CMK (cell line): ENCODE results near the gene LIF.
"Not testable (repeated sequence)": the region's sequence is repeated elsewhere in the genome, so short reads cannot be mapped to it uniquely, and the experiment has no call there.

ENCODE experiments used
- DNase-seq: peaks from one replicate; pipeline ENCODE4 v3.0.0-alpha.2; 2010; ENCODE audit warnings: low read depth

LIF gene

DNA sequence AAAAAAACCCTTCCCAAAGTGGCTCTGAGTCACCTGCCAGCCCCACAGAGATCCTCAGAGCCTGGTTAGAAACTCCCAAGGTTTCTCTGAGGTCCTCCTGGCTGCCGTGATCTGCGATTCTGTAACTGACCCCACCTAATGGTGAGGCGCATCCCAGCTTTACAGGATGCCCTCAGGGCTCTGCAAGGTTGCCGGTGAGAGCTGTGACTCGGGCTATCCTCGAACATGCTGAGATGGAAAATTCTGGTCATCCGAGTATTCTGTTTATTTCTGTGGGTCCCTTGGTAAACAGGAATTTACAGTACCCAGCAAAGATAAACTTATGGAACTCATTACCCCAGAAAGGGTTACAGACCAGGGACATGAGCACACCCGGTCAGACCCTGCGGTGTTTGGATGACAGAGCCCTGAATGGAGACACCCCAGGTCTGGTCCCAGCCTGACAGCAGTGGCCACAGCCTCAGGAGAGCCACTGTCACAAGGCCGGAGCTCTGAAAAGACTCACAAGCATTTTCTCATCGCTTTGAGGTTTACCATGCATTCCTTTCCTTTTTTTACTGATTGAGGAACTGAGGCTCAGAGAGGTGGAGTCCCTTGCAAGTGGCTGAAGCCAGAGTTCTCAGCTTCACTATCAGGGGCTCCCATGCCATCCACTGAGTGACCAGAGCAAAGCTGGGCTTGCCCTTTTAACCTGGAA is 22.2 kb downstream of the LIF start:
- no peak for DNase-seq

DNA sequence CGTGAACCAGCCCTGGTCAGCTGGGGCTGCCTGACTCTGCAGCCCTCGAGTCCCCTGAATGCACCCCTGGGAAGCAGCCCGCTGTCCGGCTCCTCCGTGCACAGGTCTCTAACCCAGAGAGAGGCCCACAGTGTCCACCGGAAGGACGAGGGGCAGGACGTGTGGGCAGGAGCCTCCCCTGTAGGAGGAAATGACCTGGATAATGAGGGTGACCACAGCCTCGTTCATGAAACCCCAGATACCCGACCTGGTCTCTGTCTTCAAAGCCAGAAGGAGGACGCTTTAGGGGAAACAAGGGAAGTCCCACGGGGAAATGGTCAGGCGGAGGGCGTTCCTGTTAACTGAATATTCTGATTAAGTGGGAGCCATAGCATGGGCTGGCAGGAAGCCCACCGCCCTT is 23.3 kb downstream of the LIF start:
- peak; percentile 93 for DNase-seq

DNA sequence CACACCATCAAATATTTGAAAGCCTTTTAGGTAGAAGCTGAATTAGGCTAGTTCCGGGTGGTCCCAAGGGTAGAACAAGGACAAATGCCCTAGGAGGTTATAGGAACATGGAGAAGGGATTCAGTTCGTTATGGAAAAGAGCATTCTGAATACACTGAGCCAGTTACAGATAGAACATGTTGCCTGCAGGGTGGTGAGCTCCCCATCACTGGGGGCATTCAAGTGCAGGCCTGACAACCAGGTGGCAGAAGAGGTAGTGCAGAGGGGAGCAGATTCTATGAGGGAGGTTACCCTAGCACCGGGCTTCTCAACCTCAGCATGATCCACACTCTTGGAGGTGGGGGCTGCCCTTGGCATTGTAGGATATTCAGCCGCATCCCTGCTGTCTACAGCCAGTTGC is 24.2 kb downstream of the LIF start:
- DNase-seq: no peak

DNA sequence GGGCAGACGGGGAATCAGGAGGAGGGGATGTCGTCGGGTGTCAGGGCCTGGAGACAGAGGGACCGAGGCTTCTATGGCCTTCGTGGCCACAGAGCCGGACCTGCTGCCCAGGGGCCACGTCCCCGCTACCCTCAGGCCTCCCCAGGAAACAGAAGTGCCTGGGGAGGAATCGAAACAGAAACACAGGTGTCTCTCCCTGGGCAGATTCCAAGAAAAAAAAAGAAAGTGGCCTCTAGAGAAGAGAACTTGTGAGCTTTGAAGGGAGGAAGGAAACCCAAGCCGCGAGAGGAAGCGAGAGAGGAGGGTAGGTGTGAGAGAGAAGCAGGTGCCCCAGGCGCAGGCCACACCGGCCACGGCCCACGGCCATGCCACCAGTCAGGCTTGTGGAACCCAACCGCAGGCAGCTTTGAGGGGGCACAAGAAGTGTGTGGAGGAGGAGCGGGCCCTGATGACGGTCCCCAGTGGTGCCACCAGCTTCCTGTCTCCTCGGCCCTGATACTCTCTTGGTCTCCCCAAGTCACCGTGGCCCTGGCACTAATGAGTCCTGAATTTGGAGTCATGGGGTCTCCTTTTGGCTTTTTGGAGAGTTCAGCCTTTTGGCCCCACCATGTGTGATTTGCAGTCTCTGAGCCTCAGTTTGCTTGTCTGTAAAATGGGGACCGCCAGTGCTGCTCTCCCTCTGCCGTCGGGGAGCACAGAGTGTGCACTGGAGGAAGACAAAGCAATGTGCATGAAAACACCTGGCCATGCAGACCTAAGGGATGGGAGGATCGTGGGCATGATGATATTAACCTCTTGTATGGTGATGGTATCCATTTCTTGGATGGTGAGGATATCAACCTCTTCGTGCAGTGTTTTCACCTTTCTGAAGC is 25.2 kb downstream of the LIF start:
- DNase-seq: no peak

DNA sequence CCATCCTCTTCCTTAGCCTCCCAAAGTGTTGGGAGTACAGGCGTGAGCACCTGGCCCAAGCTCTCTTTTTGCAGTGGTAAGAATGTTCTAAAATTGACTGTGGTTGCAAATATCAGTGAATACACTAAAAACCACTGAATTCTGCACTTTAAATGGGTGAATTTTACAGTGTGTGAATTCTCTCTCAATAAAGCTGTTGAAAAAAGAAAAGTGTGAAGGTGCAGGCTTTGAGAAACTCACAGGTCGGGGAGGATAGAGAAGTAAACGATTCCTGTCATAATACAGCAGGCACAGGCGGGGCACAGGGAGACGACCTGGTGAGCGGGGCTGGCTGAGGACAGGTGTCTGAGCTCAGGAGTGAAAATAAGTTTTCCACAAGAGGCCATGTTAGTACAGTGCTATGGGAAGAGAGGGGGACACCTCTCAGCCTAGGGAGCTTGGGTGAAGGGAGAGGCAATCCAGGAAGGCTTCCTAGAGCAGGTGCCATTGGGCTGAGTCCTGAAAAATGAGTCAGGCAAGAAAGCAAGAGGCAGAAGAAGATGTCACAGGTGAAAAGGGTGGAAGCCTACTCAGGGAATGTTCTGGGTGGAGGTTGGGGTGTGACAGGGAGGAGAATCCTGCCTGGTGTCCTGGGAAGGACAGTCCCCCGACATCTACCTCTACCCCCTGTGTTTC is 26.1 kb downstream of the LIF start:
- no peak for DNase-seq

DNA sequence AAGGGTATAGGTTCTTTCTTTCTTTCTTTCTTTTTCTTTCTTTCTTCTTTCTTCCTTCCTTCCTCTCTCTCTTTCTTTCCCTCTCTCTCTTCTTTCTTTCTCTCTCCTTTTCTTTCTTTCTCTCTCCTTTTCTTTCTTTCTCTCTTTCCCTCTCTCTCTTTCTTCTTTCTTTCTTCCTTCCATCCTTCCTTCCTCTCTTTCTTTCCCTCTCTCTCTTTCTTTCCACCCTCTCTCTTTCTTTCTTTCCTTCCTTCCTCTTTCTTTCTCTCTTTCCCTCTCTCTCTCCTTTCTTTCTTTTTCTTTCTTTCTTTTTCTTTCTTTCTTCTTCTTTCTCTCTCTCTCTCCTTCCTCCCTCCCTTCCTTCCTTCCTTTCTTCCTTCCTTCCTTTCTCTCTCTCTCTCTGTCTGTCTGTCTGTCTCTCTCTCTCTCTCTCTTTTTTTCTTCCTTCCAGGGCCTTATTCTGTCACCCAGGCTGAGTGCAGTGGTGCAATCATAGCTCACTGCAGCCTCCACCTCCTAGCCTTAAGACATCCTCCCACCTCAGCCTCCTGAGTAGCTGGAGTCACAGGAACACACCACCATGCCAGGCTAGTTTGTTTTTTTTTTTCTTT is 26.8 kb downstream of the LIF start:
- DNase-seq: no peak

DNA sequence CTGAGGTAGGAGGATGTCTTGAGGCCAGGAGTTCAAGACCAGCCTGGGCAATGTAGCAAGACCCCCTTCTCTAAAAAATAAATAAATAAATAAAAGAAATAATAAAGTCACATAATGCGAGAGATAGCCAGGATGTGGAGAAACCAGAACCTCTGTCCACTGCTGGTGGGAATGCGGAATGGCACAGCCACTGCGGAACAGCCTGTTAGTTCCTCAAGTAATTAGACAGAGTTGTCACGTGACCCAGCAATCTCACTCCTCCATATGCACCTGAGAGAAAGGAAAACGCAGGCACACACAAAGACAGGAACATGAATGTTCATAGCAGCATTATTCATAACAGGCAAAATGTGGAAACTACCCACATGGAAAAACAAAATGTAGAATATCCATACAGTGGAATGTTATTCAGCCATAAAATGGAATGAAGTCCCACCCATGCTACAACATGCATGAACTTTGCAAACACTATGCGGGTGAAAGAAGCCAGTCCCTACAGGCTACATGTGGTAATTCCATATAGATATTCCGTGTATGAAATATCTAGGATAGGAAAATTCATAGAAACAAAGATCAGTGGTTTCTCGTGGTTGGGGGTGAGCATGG is 27.4 kb downstream of the LIF start:
- no peak for DNase-seq

DNA sequence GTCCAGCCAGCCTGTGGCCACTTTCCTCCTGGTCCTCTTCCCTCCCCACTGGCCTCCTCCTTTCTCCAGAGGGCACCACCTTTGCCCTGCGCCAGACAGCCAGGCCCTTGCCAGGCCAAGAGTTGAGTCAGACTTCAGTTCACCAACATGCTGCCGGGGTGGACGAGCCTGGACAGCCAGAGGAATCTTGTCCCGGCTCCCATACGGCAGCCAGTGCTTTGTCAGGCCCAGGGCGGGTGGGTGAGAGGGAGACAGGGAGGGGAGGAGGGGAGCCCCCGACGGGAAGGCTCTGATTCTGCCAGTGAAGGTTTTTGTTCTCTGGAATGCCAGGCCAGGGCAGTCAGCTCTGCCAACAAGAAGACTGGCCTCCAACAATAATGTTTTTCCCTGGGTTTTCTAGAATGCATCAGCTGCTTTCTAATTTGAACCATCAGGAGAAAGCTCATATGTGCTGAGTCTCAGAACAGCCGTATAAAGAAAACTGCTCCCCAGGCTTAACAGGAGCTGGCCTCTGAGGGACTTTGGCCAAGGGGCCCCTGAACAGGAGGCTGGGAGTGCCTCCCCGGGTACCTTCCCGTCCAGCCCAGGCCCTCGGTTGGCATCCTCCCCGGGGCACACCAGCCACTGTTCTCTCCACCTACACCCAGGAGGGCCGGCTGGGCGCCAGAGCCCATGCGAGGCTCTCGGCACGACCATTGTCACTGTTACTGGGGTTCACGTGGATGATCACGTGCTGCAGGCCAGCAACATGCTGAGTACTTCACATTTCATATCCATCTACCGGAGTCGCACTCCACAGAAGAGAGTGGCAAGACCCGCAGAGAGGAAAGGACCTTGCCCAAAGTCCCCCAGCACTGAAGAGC is 28.6 kb downstream of the LIF start:
- no peak for DNase-seq

DNA sequence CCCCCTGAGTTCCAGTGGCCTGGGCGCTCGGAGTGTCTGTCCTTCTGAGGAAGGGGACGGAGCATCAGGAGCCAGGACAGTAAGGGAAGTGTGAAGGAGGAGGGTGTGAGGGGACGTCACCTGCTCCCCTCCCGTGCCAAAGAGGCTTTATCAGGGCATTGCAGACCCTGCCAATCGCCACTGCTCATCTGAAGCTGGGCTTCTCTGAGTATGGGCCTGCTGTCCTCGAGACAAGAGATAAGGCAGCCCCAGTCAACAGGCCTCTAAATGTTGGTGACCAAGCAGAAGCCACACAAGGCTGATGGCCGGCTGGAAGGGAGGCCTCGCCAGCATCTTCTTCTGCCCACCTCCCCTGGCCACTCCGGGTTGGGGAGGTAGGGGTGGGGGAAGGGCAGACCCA is 29.8 kb downstream of the LIF start:
- DNase-seq: peak; percentile 96

DNA sequence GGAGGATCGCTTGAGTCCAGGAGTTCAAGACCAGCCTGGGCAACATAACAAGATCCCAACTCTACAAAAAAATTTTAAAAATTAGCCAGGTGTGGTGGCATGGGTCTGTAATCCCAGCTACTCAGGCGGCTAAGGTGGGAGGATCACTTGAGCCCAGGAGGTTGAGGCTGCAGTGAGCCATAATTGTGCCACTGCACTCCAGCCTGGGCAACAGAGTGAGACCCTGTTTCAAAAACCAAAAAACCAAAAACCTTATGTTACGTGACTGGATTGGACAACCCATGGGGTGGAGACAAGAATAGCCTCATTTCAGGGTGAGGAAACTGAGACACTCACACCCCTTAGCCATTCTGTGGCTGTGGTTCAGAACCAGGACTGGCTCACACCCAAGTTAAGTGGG is 30.3 kb downstream of the LIF start:
- not testable (repeated sequence) for DNase-seq

DNA sequence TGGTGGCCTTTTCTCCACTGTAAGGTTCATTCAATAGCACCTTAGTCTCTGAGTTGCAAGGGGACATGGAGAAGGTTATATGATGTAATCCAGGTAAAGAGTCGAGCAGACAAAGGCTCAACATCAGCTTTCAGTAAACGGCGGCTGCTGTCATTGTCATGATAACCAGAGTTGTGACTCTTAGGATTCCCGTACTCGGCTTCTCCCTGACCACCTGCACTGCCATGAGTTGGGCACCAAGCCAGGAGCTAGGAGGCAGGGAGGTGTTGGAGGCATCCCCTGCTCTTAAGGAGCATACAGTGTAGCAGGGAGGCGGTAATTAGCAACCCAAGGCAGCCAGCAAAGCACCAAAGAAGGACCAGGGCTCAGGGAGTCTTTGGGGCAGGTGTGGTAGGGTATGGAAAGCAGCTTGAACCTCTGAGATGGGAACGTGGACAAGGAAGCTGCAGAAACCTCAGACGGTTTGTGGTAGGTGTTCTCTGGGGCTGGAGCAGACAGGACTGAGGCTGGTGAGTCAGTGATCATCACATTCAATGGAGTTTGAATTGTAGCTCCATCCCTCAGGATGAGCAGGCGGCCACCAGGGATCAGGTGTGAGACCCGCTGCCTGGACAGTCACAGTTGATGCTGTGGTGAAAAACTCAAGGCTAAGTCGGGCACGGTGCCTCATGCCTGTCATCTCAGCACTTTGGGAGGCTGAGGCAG is 31.7 kb downstream of the LIF start:
- no peak for DNase-seq

DNA sequence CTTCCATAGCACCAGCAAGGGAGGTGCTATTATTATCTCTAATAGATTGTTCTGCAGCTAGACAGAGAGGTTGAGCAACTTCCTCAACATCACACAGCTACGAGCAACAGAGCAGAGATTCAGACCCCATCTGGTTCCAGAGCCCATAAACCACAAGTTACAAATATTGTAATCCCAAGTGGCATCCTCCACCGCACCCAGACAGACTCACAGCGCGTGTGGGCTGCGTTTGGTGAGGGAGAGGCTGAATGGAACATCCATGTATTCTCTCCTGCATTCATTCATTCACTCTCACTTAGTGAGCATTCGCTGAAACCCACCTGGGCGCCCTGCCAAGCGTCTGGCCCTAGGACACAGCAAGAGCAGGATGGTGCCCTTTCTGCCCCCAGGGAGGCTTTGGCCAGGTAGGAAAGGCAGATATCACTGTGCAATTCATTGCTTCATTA is 33.5 kb downstream of the LIF start:
- no peak for DNase-seq

DNA sequence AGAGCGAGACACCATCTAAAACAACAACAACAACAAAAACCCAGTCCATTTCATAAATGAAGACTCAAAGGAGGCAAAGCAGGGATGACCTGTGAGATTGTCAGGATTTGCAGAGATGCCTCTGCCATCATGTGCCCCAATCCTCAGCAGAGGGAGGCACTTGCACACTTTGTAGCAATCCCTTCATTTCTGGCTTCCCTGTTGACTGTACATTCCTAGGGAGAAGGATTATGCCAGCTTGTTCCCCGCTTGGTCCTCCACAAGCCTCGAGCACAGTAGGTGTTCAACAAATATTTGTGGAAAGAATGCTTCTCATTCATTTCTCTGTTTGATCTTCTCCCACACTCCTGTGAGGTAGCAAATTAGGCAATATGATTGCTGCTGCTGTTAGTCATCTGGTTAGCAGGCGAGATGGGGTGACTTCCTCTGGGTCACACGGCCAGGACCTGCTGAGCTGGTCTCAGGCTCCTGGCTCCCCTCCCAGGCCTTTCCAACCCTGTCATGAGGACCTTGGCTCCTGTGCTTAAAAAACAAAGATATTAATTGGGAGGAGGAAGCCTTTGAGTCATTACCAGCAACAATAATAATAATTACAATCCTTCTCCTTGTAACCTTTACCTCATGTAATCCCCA is 34.1 kb downstream of the LIF start:
- DNase-seq: no peak

DNA sequence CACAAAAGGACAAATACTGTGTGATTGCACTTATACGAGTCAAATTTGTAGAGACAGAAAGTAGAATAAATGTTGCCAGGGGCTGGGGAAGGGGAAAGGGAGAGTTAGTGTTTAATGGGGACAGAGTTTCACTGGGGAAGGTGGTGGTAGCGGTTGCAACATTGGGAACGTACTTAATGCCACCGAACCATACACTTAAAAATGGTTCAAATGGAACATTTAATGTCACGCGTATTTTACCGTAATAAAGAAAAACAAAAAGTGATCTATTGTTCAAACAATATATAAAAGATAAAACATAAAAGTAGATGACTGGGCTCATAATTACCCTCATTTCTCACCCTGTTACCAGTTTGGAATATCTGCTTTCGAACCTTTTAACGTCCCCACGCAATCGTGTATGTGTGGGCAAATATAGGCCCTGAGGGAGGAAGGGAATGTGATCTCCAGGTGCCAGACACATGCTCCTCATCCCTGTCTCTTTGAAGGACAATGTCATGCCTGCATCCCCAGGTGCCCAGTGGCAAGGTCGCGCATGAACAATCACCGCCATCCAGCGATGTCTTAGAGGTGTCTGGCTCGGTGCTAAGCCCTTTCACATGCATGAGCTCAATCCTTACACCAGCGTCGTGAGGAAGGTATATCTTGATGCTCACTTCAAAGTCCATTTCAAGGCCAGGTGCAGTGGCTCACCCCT is 35.3 kb downstream of the LIF start:
- DNase-seq: no peak

DNA sequence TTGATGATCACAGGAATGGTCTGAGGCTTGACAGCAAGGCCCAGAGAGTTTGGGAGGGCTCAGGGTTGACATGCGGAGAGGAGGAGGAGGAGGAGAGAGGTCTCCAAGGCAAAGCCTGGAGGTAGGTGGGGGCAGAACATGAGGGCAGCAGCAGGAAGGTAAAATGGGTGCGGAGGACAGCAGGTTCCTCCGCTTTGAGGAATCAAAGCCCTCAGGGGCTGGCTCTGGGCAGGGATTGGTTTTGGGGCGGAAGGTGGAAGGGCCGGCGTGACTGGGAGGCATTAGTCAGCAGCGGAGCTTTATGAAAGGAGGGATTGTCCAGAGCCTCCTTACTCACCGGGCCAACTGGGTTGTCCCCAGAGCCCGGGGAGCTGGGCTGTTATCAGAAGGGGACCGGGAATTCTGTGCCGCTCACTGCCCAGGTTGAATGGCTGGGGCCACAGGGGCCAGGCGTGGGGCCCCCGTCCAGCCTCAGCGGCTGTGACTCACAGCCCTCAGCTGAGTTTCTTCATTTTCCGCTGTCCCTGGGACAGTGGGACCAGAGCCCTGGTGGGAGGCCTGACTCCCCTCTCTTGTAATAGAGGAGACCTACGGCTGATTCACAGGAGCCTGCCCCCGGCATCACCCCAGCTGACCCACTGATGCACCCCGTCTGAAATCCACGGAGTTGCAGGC is 36.2 kb downstream of the LIF start:
- DNase-seq: no peak

DNA sequence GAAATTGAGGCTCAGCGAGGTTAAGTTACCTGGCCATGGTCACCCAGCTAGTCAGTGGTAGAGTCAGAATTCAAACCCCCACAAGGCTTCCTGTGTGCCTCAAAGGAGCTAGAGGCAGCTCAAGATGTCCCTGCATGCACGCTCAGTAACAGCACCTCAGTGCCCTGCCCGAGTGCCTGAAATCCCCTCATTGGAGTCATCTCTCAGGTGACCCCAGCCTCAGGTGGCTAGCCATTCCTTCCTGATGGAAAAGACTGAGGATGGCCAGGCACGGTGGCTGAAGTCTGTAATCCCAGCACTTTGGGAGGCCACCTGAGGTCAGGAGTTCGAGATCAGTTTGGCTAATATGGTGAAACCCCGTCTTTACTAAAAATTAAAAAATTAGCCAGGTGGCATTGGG is 36.9 kb downstream of the LIF start:
- no peak for DNase-seq

DNA sequence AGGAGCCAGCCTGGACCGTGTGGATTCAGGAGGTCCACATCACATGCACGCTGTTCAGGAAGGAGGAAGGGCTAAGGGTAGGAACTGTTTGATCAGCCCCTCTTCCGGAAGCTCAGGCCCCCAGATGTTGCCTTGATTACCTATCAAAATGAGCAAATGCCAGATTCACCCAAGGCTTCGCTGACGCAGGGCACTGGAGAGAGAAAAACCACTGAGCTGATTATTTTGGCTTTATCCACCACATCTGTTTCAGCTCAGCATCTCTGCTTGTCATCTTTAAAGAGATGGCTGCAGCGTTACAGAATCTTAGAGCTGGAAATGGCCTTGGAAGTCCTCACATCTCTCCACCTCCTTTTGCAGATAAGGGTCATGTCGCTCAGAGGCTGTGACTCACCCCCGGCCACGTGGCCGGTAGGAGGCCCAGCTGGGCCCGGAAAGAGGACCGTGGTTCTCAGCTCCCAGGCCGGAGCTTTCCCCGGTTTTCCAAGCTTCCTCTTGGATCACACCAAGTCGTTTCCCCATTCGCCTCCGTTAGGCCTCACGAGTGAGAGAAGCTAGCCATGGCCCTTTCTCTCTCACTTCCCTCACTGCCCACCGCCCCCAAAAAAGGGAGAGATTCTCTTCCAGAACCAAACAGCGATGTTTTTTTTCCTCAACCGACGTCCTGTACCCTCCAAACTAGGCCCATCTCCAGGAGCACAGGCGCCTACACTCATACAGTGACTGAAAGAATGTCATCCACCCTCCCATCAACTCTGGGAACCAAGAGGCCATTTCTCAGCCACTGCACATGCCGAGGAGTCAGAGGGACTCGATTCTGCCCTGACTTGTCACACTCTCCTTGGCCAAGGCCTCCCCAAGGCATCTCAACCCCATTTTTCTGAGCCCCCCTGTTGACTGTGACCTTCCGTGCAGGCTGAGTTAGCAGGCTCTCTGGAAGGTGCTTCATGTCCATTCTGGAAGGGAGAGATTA is 37.6 kb downstream of the LIF start:
- peak; percentile 96 for DNase-seq

DNA sequence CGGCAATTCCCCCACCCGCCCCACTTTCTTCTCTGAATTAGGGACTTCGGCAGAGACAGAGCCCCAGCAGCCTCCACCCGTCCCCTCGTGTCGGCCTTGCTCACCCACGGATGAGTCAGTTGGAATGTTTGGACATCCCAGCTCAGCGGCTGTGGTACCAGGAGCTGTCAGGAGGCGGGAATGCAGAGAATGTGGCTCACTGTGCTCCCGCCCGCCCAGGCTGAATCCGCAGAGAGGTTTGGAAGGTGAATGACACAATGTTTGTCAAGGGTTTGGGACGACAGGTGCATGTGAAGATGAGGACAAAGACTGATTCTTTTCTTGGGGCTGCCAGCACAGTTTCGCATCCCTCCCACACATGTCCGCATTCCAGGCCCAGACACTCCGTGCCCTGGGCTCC is 39.6 kb downstream of the LIF start:
- no peak for DNase-seq
